GM18861 (cell line): Measurements from ENCODE around the gene FOXP1.

ENCODE experiments used
- ATAC-seq: cut with Tn5 transposase; IDR thresholded peaks from one replicate; pipeline ENCODE4 v1.9.1; 2021; ENCODE audit not compliant: unreplicated experiment

The FOXP1 gene

DNA sequence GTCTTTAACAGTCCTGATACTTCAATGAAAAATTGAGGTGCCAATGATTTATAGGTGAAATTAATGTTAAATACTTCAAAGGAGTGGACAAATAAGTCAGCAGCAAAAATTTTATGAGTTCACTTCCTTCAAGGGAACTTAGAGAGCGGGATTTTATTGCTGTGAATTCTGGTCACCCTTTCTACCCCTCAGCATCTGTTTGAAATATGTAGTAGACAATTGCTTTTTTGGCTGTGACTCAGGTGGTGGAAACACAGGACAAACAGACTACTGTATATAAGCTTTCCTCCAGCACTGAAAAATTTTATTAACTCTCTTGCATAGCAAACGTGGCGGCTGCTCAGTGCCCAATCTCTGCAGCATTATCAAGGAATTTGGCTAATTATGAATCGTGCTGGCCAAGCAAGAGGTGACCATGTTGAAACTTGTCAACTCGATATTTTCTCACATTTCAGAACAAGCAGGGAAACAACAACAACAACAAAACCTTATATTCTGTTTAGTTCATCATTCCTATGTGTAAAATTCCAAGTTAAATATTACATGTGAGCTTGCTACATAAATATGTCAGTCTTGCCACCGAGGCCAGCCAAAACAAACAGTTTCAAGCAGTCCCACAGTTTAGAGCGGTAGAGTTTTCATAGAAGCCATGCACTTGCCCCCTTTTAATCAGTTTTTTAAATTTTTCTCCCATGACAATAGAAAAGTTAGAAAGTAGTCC, 420.2 kb downstream of the FOXP1 start:
- no peak for ATAC-seq

DNA sequence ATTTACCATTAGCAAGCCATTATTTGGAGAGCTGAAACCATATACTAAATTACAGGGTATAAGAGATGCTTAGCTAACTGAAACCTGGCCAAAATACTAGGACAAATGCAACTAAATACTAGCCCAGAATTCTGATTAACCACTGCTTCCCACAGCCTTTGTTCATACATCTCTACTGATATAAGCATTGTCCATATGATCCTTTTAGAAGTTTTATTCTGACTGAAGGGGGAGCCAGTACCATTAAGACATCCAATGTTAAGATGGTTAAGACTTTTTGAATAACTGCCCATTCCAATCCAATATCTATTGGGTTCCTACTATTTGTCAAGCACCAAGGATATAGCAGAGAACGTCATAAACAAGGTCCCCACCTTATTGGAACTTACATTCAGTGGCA, 421.3 kb downstream of the FOXP1 start:
- ATAC-seq, result no peak

DNA sequence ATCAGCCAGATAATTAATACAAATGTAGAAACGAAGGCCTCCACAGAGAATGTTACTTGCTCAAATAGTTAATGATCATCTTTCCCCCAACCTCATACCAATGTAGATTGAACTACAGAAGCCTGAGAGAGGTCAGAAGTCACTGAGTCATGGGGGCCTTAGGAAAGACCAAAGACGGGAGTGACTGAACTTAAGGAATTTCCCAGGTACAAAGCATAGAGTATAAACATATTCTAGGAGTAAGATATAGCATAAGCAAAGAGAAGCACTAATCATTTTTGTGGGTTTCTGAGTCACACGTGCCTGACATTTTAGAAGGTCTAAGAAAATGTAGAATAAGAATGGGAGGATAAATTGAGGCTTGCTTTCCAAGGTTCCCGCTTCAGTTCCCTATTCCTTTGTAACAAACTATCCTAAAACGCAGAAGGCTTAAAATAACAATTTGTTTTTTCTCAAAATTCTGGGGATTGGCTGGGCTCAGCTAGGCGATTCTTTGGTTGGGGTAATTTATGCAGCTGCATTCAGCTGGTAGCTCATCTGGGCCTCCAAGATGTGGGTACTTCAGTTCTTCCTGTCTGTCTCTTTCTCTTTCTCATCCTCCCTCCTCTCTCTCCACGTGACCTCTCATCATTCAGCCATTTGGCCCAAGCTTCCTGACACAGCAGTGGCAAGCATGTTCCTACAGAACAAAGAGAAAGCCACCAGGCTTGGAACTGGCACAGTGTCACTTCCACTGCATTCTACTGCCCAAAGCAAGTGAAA, 422.6 kb downstream of the FOXP1 start:
- no peak for ATAC-seq

DNA sequence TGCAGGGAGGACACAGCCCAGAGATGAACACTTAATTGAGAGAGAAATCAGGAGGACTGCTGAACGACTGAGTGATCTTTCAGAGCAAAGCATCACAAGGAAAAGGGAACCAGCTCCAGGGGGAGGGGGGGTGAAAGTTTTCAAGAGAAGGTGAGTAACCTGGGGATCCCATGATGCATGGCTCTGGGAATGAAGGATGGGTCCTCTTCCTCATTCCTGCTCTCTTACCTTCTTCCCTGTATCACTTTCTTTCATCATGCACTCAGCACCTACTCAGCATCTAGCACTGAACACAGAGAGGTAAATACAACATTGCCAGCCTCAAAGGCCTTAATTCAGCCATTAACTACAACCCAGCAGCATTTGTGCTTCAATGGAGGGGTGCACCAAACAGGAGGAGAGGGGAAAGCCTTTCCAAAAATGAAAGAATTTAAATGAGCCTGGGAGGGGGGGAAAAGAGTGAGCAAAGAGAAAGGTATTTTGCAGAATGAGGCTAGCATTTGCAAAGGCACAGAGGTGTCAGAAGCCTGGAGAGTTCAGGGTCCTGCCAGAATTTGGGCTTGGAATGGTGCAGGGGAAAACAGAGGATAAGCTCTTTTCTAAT, 427.4 kb downstream of the FOXP1 start:
- no peak for ATAC-seq

DNA sequence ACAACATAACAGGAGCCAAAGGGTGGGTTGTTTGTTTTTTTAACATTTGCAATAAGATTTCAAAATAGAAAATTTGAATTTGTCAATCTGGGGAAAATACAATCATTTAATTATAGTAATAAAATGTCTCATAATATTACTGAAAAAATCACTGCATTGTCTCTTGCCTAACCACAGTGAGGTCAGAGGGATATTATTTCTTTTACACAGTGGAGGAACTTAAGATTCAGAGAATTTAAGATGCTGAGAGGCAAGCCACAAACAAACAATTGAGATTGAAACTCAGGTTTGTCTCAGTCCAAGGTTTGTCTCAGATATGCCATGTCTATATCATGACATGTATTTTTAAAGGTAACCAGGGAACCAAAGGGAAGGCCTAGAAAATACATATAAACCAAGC, 428.7 kb downstream of the FOXP1 start:
- ATAC-seq, result no peak

DNA sequence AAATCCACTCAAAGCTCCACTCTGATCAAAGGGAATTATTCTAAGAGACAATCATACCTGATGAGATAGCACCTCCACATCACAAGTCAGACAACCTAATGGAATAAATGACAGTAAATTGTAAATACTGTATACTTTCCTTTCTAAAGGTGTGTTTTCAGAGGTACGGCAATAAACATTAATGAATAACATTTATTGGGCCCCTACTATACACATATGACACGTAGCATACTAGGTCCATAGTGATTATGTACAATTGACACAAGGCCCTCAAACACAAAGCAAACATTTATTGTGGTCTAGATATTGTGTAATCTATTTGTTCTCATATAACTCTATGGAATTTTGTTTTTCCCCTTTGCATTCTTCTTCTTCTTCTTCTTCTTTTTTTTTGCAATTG, 429.8 kb downstream of the FOXP1 start:
- ATAC-seq, result no peak

DNA sequence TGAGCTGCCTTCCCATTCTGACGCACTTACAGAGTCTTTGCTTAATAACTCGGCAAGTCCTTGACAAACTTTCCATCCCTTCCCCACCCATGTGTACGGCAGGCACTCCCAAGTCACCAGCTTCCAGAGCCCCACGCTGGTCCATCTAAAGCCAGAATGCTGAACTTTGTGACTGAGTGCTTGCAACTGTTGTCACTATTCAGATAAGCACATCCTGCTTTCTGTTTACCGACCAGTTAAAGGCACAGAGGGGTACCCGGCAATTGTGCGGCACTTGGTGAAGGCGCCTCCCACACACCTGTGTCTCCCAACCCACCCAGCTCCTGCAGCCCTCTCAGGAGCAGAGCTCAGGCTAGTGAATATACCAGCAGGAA, 430.6 kb downstream of the FOXP1 start:
- no peak for ATAC-seq

DNA sequence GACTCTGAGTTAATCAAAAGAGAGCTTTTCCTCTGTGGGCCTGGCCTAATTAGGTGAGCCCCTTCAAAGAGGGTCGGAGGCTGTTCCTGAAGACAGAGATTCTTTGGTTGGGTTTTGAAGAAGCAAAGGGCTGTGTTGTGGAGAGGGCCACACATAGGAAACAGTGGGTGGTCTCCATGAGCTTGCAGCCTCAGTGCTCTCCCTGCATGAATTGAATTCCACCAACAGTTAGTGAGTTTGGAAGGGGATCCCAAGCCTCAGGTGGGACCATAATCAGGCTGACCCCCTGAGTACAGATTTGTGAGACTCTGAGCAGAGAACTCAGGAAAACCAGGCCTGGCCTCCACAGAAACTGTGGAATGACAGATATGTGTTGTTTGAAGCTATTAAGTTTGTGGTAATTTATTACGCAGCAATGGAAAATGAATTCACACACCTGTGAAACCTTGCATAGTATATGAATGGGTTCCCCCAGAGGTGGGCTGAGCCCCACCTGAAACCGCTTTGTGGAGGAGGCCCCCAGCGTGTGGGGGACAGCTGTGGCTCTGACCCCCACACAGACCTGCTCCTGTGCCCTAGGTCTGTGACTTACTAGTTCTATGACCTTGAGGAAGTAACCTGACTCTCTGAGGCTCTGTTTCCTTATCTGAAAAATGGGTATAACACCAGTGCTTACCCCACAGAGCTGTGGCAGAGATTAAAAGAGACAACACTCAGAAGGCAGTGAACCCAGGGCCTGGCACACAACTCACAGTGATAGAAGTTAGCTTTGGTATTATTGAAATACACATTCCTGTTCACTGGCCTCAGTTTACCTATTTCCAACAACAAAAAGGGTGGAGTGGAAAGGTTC, 431.3 kb downstream of the FOXP1 start:
- no peak for ATAC-seq

DNA sequence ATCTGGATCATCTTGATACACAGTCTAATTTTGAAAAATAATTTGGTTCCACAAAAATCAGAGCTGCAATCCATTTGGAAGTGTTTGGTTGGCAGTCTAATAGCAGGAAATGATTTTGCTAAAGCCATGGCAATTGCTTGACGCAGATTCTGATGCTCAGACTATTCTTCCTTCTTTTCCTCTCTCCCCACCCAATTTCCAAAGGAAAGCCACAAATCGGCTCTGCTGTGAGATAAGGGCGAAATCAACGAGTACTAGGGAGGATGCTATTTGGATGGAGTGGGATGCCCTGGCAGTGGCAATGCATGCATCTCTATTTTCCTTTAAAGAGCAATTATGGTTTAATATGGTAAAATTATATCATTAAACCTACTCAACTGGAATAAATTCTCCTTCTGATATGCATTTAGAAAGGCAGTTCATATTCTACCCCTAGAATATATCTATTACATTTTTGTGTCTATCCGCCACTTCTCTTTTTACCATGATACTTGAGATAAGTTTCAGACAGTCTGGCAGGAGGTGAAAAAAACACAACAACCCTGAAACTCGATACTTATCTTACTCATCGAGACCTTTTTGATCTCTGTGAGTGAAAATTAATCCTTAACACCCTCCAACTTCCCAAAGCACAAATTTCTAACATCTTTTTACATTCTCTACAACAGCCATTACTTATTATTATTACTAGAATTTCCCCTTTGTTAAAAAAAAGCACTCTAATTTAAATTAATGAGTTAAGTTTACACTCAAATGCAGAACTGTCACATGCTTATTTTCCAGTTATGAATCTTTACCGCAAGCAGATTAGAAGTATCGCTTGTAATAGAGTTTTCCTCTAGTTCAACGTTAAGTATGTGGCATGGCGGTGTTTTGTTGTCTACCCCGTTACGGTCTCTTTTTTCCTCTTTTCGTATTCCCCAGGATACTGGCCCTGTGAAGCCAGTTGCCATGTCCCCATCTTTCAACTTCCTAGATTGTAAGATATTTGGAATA, 433.3 kb downstream of the FOXP1 start:
- ATAC-seq, result peak; percentile 60

DNA sequence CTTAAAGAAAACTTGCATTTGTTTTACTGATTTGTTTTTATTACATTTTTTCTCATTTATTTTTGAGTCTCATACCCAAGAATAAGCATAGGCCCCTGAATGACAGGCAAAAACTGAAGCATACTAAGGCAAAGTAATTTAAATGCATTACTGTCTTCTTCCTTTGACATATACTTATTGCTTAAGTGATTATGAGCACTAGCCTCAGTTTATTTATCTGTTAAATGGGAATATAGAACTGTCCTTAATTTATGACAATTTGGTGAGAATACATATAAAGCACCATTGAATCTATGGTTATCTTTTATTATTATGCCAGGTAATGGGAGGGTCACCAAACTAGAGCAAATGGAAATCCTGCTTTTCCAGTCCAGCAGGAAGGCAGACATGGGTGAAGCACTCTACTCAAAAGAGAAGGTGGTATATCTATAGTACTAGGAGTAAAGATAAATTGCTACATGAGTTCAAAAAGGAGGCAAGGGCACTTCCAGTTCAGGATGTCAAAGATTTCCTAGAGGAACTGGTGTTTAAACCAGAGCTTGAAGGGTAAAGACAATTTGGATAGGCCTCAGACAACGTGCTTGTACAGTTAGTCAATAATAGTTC, 435.0 kb downstream of the FOXP1 start:
- no peak for ATAC-seq

DNA sequence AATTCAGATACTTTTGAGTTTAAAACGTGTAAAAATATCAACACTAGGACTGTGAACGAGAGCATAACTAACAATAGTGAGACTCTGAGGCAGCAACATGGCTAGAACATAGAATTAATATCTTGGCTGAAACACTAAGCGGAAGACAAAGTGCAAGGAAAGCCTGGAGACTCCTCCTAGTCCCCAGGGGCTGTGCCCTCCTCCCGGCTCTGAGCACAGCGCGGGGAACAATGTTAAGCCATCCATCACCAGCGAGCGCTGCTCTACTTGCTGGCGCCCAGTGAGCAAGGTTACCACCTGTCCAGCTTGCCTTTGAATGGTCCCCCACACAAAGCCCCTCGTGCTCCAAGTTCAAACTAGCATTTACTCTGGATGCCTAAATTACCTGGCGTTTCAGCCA, 436.9 kb downstream of the FOXP1 start:
- no peak for ATAC-seq

DNA sequence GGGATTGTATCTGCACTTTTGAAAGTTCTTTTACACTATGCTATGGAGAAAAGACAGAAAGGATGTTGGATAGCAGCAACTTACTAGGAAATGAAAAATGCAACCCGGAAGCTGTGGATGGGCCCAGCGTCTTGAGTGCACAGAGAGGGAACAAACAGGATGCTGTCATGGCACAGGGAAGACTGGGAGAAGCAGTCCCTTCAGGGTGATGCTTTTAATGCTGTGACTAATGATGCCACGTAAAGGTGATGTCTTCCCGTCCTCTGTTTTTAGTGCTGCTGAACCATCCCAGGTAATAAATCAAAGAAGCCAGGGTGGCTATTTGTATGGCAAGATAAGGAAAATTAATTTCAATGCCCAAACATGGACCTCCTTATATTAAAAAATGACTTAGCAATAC, 437.6 kb downstream of the FOXP1 start:
- ATAC-seq, result no peak

DNA sequence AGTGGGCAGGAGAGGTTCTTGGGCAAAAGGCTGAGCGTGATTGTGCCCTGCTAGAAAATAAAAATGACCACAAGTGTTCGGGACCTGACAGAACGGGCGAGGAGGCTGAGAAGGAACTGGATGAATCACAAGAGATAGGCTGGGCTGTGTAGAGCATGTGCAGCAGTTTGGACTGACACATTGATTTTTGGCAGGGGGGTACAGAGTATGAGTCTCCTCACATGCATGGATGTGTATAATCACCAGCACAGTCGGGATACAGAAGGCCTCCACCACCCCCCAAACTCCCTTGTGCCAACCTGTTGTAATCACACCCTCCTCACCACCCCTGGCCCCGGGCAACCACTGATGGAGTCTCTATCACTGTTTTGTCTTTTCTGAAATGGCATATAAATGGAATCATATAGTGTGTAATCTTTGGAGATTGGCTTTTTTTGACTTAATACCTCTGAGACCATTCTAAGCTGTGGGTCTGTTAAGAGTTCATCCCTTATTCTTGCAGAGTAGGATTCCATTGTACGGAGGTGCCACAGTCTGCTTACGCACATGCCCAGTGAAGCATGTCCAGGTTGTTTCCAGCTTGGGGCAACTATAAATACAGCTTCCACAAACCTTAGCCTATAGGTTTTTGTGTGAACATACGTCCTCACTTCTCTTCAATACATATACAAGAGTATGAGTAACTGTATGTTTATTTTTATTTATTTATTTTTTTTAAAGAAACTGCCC, 438.8 kb downstream of the FOXP1 start:
- no peak for ATAC-seq

DNA sequence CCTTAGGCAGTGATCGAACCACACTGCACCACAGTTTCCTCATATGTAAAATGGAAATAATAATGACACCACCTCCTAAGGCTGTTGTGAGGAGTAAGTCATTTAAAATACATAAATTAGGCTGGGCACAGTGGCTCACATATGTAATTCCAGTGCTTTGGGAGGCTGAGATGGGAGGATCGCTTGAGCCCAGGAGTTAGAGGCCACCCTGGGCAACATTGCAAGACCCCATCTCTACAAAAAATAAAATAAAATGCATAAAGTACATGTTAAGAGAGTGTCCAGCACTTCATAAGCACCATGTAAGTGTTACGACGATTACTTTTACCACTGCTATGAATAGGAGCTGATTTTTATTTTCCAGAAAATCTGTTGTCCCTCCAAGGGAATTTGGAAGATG, 440.0 kb downstream of the FOXP1 start:
- no peak for ATAC-seq

DNA sequence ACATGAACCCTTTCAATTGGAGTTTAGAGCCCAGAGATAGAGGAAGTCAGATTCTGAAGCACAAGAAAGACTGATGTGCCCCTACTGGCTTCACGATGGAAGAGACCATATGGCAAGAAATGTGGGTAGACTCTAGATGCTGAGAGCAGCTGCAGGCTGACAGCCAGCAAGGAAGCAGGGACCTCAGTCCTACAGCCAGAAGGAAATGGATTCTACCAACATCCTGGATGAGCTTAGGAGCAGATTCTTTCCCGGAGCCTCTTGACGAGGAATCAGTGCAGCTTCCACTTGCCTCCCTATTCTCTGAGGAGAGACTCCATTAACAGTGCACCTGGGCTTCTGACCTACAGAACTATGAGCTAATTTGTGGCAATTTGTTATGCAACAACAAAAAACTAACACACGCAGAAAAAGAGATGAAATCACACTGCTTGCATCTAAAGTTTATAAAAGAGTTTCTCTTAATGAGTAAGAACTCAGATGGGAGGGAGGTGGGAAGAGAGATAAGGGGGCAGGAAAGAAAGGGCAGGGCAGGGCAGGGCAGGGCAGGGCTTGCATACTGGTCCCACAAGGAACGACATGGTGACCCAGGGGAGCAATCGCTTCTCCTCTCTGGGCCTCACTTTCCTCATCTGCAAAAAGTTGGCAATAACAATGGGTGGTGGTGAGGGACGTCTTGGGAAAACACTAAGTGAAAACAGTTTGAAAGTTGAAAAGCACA, 440.9 kb downstream of the FOXP1 start:
- ATAC-seq, result no peak

DNA sequence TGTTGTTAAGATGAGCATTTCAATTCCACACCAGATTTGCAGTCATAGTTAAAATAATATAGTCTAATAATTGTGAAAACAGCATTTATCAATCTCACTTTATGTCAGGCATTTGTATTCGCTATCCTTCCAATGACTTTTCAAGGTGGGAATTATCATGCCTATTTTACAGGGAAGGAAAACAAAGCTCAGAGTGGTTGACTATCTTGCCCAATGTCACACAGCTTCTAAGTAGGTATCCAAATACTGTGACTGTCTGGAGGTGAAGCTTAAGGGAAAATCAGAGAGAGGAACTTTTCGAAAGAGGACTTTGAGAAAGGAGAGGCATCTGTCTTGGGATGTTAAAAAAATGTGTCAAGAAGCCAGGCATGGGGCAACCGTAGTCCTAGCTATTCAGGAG, 443.1 kb downstream of the FOXP1 start:
- no peak for ATAC-seq

DNA sequence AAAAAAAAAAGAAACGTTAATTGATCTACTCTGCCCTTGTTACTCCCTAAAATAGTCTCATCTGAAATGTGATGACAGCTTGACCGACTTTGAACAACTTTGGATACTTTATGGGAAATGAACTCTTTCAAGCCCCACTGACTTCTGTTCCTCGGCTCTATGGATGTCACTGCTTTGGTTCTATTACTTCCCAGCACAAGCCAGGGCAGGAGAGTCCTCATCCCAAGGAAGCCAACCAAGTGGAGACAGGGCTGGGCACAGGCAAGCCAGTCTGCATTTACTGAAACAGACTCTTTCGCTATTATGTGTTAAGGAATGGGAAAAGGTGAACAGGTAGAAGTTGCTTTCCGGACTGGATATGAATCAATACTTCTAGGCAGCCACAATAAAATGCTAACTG, 444.0 kb downstream of the FOXP1 start:
- ATAC-seq, result no peak

DNA sequence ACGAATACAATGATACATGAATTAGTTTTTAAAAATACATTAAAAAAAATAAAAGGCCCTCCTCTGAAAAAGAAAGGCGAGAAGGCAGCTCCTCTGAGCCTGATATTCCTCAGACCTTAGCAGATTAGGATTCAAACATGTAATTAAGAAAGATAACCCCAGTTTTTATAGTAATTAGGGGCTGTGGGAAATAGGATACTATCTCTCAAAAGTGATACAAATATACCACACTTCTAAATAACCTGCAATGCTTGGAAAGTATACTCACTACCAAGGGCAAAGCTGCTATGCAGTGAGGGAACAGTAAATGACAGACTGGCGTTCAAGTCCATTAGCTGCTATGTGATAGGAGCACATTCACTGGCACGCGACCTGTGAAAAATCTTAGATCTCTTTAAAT, 445.1 kb downstream of the FOXP1 start:
- ATAC-seq, result no peak

DNA sequence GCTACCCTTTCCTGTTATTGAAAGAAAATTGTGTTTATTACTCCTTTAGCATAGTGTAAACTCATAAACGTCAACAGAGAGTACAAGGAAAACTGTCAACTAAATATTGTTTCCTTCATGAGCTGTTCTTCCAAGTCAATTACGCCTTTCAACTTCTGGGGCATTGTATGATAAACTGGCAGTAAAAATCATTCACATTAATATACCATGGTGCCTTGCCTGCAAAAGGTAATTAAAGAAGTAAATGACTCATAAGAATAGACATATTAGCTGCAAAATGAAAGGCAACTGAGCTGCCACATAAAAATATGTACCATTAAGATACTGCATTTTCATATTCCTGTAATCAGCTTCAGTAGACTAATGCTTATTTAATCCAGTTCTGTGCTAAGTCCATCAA, 447.3 kb downstream of the FOXP1 start:
- no peak for ATAC-seq
